ENCODE data around the gene TLX3. TPM values are rescaled to one million over a fixed set of nuclear protein-coding genes. Genes with fewer than 3 reads are reported as not detected.

Gene TLX3
- total and polyA plus RNA-seq, 2 of the 4 experiments (the other 2 are of a cell fraction) = not detected

DNA sequence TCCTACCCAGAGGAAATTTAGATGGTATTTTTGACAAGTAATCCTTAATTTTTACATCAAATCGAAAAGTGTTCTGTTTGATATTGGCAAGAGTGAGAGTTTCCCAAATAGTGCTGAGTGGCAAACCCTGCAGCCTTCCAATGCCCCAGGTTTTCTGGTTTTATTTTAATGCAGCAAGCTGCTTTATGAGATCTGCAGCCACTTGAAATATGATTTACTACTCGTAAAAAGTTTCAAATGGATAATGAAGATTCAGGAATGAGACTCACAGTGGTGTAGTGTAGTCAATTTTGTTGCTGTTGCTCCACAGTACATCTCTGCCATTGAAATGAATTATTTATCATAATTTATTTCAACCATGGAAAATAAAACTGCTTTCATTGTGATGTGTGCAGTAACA, 23.6 kb upstream of the TLX3 start:
- TF ChIP-seq FOS (IDR thresholded peaks at IDR 0.05; ENCODE audit: low read depth, low read length) = no peak
- TF ChIP-seq MXI1 (IDR thresholded peaks at IDR 0.05; ENCODE audit: borderline replicate concordance, low read depth, low read length) = no peak
- TF ChIP-seq RAD21 (IDR thresholded peaks at IDR 0.05; ENCODE audit: low read length) = no peak
- no peak for TF ChIP-seq RCOR1 (IDR thresholded peaks at IDR 0.05; ENCODE audit: insufficient replicate concordance, low read length)
- no peak for TF ChIP-seq RFX5 (IDR thresholded peaks at IDR 0.05; ENCODE audit: low read depth, low read length)
- TF ChIP-seq, protein P1, sequence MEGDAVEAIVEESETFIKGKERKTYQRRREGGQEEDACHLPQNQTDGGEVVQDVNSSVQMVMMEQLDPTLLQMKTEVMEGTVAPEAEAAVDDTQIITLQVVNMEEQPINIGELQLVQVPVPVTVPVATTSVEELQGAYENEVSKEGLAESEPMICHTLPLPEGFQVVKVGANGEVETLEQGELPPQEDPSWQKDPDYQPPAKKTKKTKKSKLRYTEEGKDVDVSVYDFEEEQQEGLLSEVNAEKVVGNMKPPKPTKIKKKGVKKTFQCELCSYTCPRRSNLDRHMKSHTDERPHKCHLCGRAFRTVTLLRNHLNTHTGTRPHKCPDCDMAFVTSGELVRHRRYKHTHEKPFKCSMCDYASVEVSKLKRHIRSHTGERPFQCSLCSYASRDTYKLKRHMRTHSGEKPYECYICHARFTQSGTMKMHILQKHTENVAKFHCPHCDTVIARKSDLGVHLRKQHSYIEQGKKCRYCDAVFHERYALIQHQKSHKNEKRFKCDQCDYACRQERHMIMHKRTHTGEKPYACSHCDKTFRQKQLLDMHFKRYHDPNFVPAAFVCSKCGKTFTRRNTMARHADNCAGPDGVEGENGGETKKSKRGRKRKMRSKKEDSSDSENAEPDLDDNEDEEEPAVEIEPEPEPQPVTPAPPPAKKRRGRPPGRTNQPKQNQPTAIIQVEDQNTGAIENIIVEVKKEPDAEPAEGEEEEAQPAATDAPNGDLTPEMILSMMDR (conservative IDR thresholded peaks at IDR 0.05; ENCODE audit: low read depth, low read length) = no peak
- no peak for TF ChIP-seq BHLHE40 (IDR thresholded peaks at IDR 0.05; ENCODE audit: low read depth, low read length)
- TF ChIP-seq MAFK (IDR thresholded peaks at IDR 0.05; ENCODE audit: low read depth, low read length) = no peak
- no peak for TF ChIP-seq CEBPB (IDR thresholded peaks at IDR 0.05; ENCODE audit: low read depth, low read length)
- TF ChIP-seq, protein P2, sequence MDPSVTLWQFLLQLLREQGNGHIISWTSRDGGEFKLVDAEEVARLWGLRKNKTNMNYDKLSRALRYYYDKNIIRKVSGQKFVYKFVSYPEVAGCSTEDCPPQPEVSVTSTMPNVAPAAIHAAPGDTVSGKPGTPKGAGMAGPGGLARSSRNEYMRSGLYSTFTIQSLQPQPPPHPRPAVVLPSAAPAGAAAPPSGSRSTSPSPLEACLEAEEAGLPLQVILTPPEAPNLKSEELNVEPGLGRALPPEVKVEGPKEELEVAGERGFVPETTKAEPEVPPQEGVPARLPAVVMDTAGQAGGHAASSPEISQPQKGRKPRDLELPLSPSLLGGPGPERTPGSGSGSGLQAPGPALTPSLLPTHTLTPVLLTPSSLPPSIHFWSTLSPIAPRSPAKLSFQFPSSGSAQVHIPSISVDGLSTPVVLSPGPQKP (IDR thresholded peaks at IDR 0.05; ENCODE audit: borderline replicate concordance, low read depth, low read length) = no peak
- TF ChIP-seq MAZ (IDR thresholded peaks at IDR 0.05; ENCODE audit: borderline replicate concordance, low read depth, low read length) = no peak
- no peak for TF ChIP-seq SMC3 (IDR thresholded peaks at IDR 0.05; ENCODE audit: low read depth, low read length)
- no peak for TF ChIP-seq CHD1 (IDR thresholded peaks at IDR 0.05; ENCODE audit: low read depth, low read length)
- TF ChIP-seq, protein P3, sequence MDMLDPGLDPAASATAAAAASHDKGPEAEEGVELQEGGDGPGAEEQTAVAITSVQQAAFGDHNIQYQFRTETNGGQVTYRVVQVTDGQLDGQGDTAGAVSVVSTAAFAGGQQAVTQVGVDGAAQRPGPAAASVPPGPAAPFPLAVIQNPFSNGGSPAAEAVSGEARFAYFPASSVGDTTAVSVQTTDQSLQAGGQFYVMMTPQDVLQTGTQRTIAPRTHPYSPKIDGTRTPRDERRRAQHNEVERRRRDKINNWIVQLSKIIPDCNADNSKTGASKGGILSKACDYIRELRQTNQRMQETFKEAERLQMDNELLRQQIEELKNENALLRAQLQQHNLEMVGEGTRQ (IDR thresholded peaks at IDR 0.05; ENCODE audit: low read depth, low read length) = no peak
- no peak for TF ChIP-seq NFE2L2 (IDR thresholded peaks at IDR 0.05; ENCODE audit: low read depth, low read length)
- no peak for TF ChIP-seq POLR2A (IDR thresholded peaks at IDR 0.05; ENCODE audit: low read depth, low read length)
- CTCF ChIA-PET = no interaction called here
- no peak overlapping the region for H4K8ac ChIP-seq (ENCODE audit: low read depth in 2 of 2, low read length in 2 of 2)
- no peak overlapping the region for H2BK120ac ChIP-seq (ENCODE audit: low read depth, low read length)
- H2BK15ac ChIP-seq (ENCODE audit: low read depth, low read length) = no peak overlapping the region
- intact Hi-C loops (cut with micrococcal nuclease) = no loop called here
- no peak overlapping the region for H3K23ac ChIP-seq (ENCODE audit: low read depth, low read length)
- no peak overlapping the region for H3K4me2 ChIP-seq (ENCODE audit: low read depth, low read length)
- no peaks in the 10 kb centered on the region for H3K9me1 ChIP-seq (ENCODE audit: insufficient read depth, low read length)
- no peak overlapping the region for H3K14ac ChIP-seq (replicated peaks; ENCODE audit: low read depth, low read length)
- no peak overlapping the region for H3K4me3 ChIP-seq (ENCODE audit: insufficient read depth, low read depth, low read length)
- H3K18ac ChIP-seq (ENCODE audit: low read depth, low read length) = no peak overlapping the region
- H3K79me1 ChIP-seq (ENCODE audit: low read depth in 1 of 2, low read length in 2 of 2) = no peaks in the 10 kb centered on the region
- no CpG with 5 or more reads among the region's 2 CpGs for WGBS, 2 experiments (ENCODE audit: extremely low coverage in 2 of 2, insufficient read length in 1 of 2)
- in situ Hi-C loops (cut with MboI; ENCODE audit: low sequenced_read_pairs) = no loop called here
- no peak overlapping the region for H4K5ac ChIP-seq (ENCODE audit: low read depth, low read length)
- no peak overlapping the region for H2AFZ ChIP-seq (replicated peaks; ENCODE audit: low read length, poor library complexity)
- no peaks in the 10 kb centered on the region for H3K4me1 ChIP-seq (ENCODE audit: control insufficient read depth, insufficient read depth, low read length)
- no peak overlapping the region for H3K9ac ChIP-seq (ENCODE audit: low read depth, low read length)
- no peak overlapping the region for H2AK5ac ChIP-seq (ENCODE audit: low read depth, low read length)
- H3K9me3 ChIP-seq (ENCODE audit: control insufficient read depth, insufficient read depth, low read length) = no peaks in the 10 kb centered on the region
- 0 out of 2 replicates have a peak, but pooled peaks cover 2% of the 10 kb centered on the region for H3K36me3 ChIP-seq (ENCODE audit: control insufficient read depth, insufficient read depth, low read length)
- no peaks in the 10 kb centered on the region for H3K27me3 ChIP-seq (ENCODE audit: control insufficient read depth, insufficient read depth, low read length)
- no peak overlapping the region for H3K56ac ChIP-seq (ENCODE audit: extremely low read depth, insufficient read depth, low read length)
- H3K27ac ChIP-seq (ENCODE audit: insufficient read depth, low read length) = no peak overlapping the region
- no peak overlapping the region for H2BK20ac ChIP-seq (ENCODE audit: low read depth, low read length)
- BruUV-seq (replicated peaks) = no TSS peak
- POLR2A ChIA-PET (ENCODE audit: unreplicated experiment) = no interaction called here
- H2AK9ac ChIP-seq (replicated peaks; ENCODE audit: low read depth, low read length, poor library complexity) = no peak overlapping the region
- dilution Hi-C loops (cut with HindIII; ENCODE audit: low sequenced_read_pairs, unreplicated experiment) = no loop called here
- no peak for ATAC-seq (ENCODE audit: low read depth)
- no peak for DNase-seq
- no peaks in the 10 kb centered on the region for H4K20me1 ChIP-seq (ENCODE audit: insufficient read depth, low read length)
- no peak overlapping the region for H2BK5ac ChIP-seq (ENCODE audit: low read depth, low read length, poor library complexity, severe bottlenecking)
- H4K91ac ChIP-seq (ENCODE audit: insufficient read depth, low read depth, low read length) = no peak overlapping the region
- H3K4ac ChIP-seq (ENCODE audit: low read depth, low read length) = no peak overlapping the region
